Trophoblast cell (in vitro differentiated cells and primary cell): ENCODE results near the gene SLC48A1.

Experiments
- DNase-seq, 2 donors: peaks; one replicate each; pipeline ENCODE4 v3.0.0-alpha.2; 2016
- H2AFZ ChIP-seq: 2 replicates; pipeline ENCODE4 v1.6.1; 2013; ENCODE audit warnings: low read length, moderate library complexity, mild to moderate bottlenecking; ENCODE audit not compliant: insufficient read depth, poor library complexity
- H2AK5ac ChIP-seq: 2 replicates; pipeline ENCODE4 v1.6.1; 2013; ENCODE audit warnings: mild to moderate bottlenecking, low read length
- H2BK120ac ChIP-seq: 2 replicates; pipeline ENCODE4 v1.6.1; 2013; ENCODE audit warnings: low read length, mild to moderate bottlenecking, moderate library complexity; ENCODE audit not compliant: insufficient read depth, poor library complexity
- H2BK12ac ChIP-seq: 2 replicates; pipeline ENCODE4 v1.6.1; 2013; ENCODE audit warnings: mild to moderate bottlenecking, low read length, moderate library complexity
- H2BK5ac ChIP-seq: 2 replicates; pipeline ENCODE4 v1.6.1; 2013; ENCODE audit warnings: low read length, low read depth, moderate library complexity, mild to moderate bottlenecking; ENCODE audit not compliant: poor library complexity
- H3K14ac ChIP-seq: 2 replicates; pipeline ENCODE4 v1.6.1; 2013; ENCODE audit warnings: mild to moderate bottlenecking, low read length
- H3K18ac ChIP-seq: 2 replicates; pipeline ENCODE4 v1.6.1; 2013; ENCODE audit warnings: mild to moderate bottlenecking, low read length
- H3K23ac ChIP-seq: 2 replicates; pipeline ENCODE4 v1.6.1; 2013; ENCODE audit warnings: low read length
- H3K27ac ChIP-seq: 2 replicates; pipeline ENCODE4 v1.5.1; 2013; ENCODE audit warnings: low read depth, mild to moderate bottlenecking, inconsistent platforms, low read length, moderate library complexity
- H3K27me3 ChIP-seq: 2 replicates; pipeline ENCODE4 v1.6.1; 2013; ENCODE audit warnings: inconsistent platforms, mild to moderate bottlenecking, low read length, moderate library complexity; ENCODE audit not compliant: insufficient read depth
- H3K36me3 ChIP-seq, 2 experiments: 1 replicate in 1 of 2; 2 replicates in 1 of 2; pipeline ENCODE4 v1.6.1; 2013; ENCODE audit warnings: low read length in 2 of 2, mild to moderate bottlenecking in 2 of 2, moderate library complexity in 1 of 2; ENCODE audit not compliant: insufficient read depth in 2 of 2, control insufficient read depth in 1 of 2
- H3K4ac ChIP-seq: 2 replicates; pipeline ENCODE4 v1.6.1; 2013; ENCODE audit warnings: low read depth, mild to moderate bottlenecking, low read length, moderate library complexity
- H3K4me1 ChIP-seq, 2 experiments: 1 replicate in 1 of 2; 2 replicates in 1 of 2; pipeline ENCODE4 v1.6.1; 2013; ENCODE audit warnings: low read length in 2 of 2, mild to moderate bottlenecking in 2 of 2, moderate library complexity in 1 of 2; ENCODE audit not compliant: insufficient read depth in 2 of 2, control insufficient read depth in 1 of 2
- H3K4me2 ChIP-seq: 2 replicates; pipeline ENCODE4 v1.6.1; 2013; ENCODE audit warnings: inconsistent platforms, mild to moderate bottlenecking, low read length, moderate library complexity
- H3K4me3 ChIP-seq: 2 replicates; pipeline ENCODE4 v1.5.1; 2013; ENCODE audit warnings: mild to moderate bottlenecking, low read depth, low read length, inconsistent platforms
- H3K79me1 ChIP-seq: one replicate; pipeline ENCODE4 v1.6.1; 2013; ENCODE audit warnings: low read length
- H3K79me2 ChIP-seq: 2 replicates; pipeline ENCODE4 v1.6.1; 2013; ENCODE audit warnings: low read length, mild to moderate bottlenecking; ENCODE audit not compliant: control insufficient read depth, insufficient read depth, poor library complexity
- H3K9ac ChIP-seq: 2 replicates; pipeline ENCODE4 v1.6.1; 2013; ENCODE audit warnings: mild to moderate bottlenecking, low read length
- H3K9me3 ChIP-seq: 2 replicates; pipeline ENCODE4 v1.6.1; 2013; ENCODE audit warnings: low read depth, mild to moderate bottlenecking, control low read depth, inconsistent platforms, low read length; ENCODE audit not compliant: insufficient read depth
- H4K12ac ChIP-seq: 2 replicates; pipeline ENCODE4 v1.6.1; 2013; ENCODE audit warnings: low read depth, mild to moderate bottlenecking, low read length, moderate library complexity
- H4K8ac ChIP-seq: 2 replicates; pipeline ENCODE4 v1.6.1; 2013; ENCODE audit warnings: low read depth, mild to moderate bottlenecking, low read length, moderate library complexity
- H4K91ac ChIP-seq: one replicate; pipeline ENCODE4 v1.6.1; 2013; ENCODE audit warnings: low read depth, mild to moderate bottlenecking, low read length, moderate library complexity
- WGBS: extraction: QIAGEN DNeasy Blood & Tissue Kit; methylation state at CpG from one replicate; pipeline ENCODE4 v1.1.7; 2013; ENCODE audit warnings: missing lambda C conversion rate; ENCODE audit not compliant: insufficient read length, insufficient coverage; ENCODE audit errors: extremely low coverage; 5-methylcytosine and 5-hydroxymethylcytosine counted together

SLC48A1 gene

GRCh38 chr12:47734725-47735480, 38.1 kb upstream of the SLC48A1 start:
- H3K18ac ChIP-seq: no peak overlapping the region
- H2BK5ac ChIP-seq: no peak overlapping the region
- no peak overlapping the region for H2AK5ac ChIP-seq
- no peak overlapping the region for H3K4me3 ChIP-seq
- H4K8ac ChIP-seq: no peak overlapping the region
- no peaks in the 10 kb centered on the region for H3K27me3 ChIP-seq
- peaks cover 2% of the 10 kb centered on the region for H3K9me3 ChIP-seq
- DNase-seq: no peak
- no peaks in the 10 kb centered on the region for H3K79me1 ChIP-seq
- no peaks in the 10 kb centered on the region for H3K36me3 ChIP-seq
- no peak overlapping the region for H3K4ac ChIP-seq
- no peaks in the 10 kb centered on the region for H3K79me2 ChIP-seq
- no peak overlapping the region for H3K9ac ChIP-seq
- H2AFZ ChIP-seq: peak overlapping the region; percentile 18
- H2BK12ac ChIP-seq: no peak overlapping the region
- no peak overlapping the region for H3K27ac ChIP-seq
- H3K4me1 ChIP-seq: peaks cover 0 to 3% of the 10 kb centered on the region in 2 experiments
- no peak overlapping the region for H3K23ac ChIP-seq
- no peak overlapping the region for H2BK120ac ChIP-seq
- H3K14ac ChIP-seq: peak overlapping the region; percentile 1
- H4K12ac ChIP-seq: no peak overlapping the region
- peak overlapping the region; percentile 5 for H4K91ac ChIP-seq
- no peak overlapping the region for H3K4me2 ChIP-seq
- WGBS: no CpG with 5 or more reads among the region's 12 CpGs

- Histone ChIP-seq H2BK12ac (no peak overlapping the region), H2AFZ (no peak overlapping the region), H3K23ac (no peak overlapping the region), H3K36me3 (no peaks in the 10 kb centered on the region), H3K79me2 (no peaks in the 10 kb centered on the region), H3K27me3 (no peaks in the 10 kb centered on the region), H2AK5ac (no peak overlapping the region), H3K4ac (no peak overlapping the region), H4K8ac (no peak overlapping the region), H3K4me3 (no peak overlapping the region), H3K9ac (no peak overlapping the region), H2BK120ac (no peak overlapping the region), H3K27ac (no peak overlapping the region), H3K79me1 (no peaks in the 10 kb centered on the region), H4K91ac (no peak overlapping the region), H2BK5ac (no peak overlapping the region), H3K4me1 (peaks cover 0 to 3% of the 10 kb centered on the region in 2 experiments), H3K4me2 (no peak overlapping the region), H3K9me3 (peaks cover 2% of the 10 kb centered on the region), H4K12ac (no peak overlapping the region), H3K18ac (no peak overlapping the region), H3K14ac (no peak overlapping the region)
- no CpG with 5 or more reads among the region's 11 CpGs for WGBS
- peak in 1 of 2 donors; percentile 18 for DNase-seq
Observed at GRCh38 chr12:47735649-47736048, 37.4 kb upstream of the SLC48A1 start.

- Histone ChIP-seq H3K18ac (no peak overlapping the region), H3K9ac (no peak overlapping the region), H3K79me1 (no peaks in the 10 kb centered on the region)
Observed at GRCh38 chr12:47736216-47736615, 36.8 kb upstream of the SLC48A1 start.

GRCh38 chr12:47736877-47737676, 36.0 kb upstream of the SLC48A1 start:
- Histone ChIP-seq H3K27me3 (no peaks in the 10 kb centered on the region), H3K4me2 (no peak overlapping the region), H3K18ac (no peak overlapping the region), H2AK5ac (no peak overlapping the region), H4K8ac (no peak overlapping the region), H3K36me3 (no peaks in the 10 kb centered on the region), H4K91ac (no peak overlapping the region), H3K9me3 (peaks cover 2% of the 10 kb centered on the region), H2BK12ac (no peak overlapping the region), H3K23ac (no peak overlapping the region), H3K79me2 (no peaks in the 10 kb centered on the region), H3K4me3 (no peak overlapping the region), H4K12ac (no peak overlapping the region), H3K27ac (no peak overlapping the region), H2AFZ (no peak overlapping the region), H3K9ac (no peak overlapping the region), H3K79me1 (no peaks in the 10 kb centered on the region), H3K4me1 (peaks cover 0 to 3% of the 10 kb centered on the region in 2 experiments), H2BK120ac (no peak overlapping the region), H3K14ac (no peak overlapping the region), H3K4ac (no peak overlapping the region), H2BK5ac (no peak overlapping the region)
- WGBS: no CpG with 5 or more reads among the region's 19 CpGs
- DNase-seq: no peak

More at GRCh38 chr12:47736216-47736615, 36.8 kb upstream of the SLC48A1 start:
- Histone ChIP-seq H2AK5ac (no peak overlapping the region), H4K91ac (no peak overlapping the region), H3K14ac (no peak overlapping the region), H3K27me3 (no peaks in the 10 kb centered on the region), H3K36me3 (no peaks in the 10 kb centered on the region), H3K4ac (no peak overlapping the region), H3K9me3 (peaks cover 2% of the 10 kb centered on the region), H2BK120ac (no peak overlapping the region), H3K23ac (no peak overlapping the region), H2AFZ (no peak overlapping the region), H3K4me1 (peaks cover 0 to 3% of the 10 kb centered on the region in 2 experiments), H2BK12ac (no peak overlapping the region), H4K12ac (no peak overlapping the region), H3K4me2 (no peak overlapping the region), H3K4me3 (no peak overlapping the region), H3K79me2 (no peaks in the 10 kb centered on the region), H3K27ac (no peak overlapping the region), H2BK5ac (no peak overlapping the region), H4K8ac (no peak overlapping the region)
- no CpG with 5 or more reads among the region's 4 CpGs for WGBS
- DNase-seq: no peak
